ENCODE data around the gene THSD4.
"Not testable (repeated sequence)": the region's sequence is repeated elsewhere in the genome, so short reads cannot be mapped to it uniquely, and the experiment has no call there.

THSD4 gene

DNA sequence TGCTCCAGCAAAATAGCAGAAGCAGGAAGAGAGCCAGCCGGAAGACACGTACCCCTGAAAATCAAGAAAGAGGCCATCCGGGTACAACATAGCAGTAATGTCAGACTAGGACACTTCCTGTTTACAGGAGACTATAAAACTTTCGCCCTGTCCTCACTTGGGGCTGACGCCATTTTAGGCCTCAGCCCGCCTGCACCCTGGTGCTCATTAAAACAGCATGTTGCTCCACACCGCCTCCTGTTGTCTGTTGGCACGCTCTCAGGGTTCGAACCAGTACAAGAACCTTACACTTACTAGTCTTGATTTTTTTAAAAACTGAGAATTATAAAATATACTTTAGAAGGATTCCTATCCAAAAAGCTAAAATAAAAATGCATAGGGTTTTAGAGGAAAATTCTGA, 535.3 kb downstream of the THSD4 start:
- no peak for DNase-seq

DNA sequence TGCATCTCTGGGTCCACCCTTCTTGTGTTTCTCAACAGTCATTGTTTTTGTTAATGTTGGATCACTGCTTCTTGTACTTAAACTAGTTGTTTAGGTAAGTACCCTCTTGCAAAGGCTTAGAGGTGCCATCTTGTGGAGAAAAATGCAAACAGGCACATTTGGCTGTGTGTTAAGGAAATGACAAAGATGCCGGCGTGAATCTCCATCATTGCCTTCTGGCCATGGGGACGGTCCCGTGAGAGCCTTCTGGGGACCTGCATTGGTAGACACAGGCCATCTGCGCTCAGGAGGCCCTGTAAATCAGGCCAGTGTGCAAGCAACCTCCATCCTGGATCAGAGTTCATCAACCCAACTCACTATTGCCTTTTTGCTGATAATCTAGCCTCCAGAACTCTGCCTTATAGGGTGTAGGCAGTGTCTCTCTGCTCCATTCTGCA, 536.5 kb downstream of the THSD4 start:
- peak; percentile 74 for DNase-seq

DNA sequence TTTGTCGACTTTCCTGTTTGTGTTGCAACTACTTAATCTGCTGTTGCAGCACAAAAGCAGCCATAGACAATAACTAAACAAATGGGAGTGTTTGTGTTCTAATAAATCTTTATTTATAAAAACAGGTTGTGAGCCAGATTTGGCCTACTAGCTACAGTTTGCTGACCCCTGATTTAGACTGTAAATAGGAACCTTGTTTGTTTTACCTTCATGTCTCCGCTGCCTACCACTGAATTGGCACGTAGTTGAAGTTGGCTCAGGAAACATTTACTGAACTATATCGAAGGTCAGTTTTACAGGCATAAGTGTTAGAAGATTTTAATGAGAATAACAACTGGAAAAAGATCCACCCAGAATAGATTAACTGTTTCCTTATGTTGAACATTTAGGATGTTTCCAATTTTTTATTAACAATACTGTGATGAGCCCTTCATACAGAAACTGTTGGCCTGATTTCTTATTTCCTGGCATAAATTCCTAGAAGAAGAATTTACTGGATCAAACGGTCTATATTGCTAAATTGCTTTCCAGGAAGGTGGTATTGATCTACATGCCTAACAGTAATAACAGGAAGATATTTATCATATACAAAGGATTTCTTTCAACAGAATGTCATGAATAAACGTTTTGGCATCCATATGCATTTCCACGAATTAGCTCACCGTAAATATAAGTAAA, 538.9 kb downstream of the THSD4 start:
- no peak for DNase-seq

DNA sequence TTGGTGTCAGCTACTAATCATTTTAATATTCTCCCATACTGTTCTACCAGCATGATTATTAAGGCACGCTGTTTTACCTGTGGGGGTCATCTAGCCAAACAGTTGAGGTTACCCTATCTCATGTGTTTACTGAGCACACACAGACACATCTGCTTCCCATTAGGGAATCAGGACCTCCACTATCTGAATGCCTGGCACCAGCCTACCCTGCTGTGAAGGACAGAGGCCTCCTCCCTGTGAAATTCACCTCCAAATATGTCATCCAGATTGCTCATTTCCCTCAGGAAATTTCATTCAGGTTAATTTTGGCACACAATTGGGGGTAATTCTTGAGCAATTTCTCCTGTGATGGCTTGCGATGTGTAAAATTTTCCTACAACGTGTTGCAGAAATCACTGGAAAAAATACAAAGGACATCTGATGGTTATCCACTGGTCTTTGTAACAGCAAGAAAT, 539.5 kb downstream of the THSD4 start:
- no peak for DNase-seq

DNA sequence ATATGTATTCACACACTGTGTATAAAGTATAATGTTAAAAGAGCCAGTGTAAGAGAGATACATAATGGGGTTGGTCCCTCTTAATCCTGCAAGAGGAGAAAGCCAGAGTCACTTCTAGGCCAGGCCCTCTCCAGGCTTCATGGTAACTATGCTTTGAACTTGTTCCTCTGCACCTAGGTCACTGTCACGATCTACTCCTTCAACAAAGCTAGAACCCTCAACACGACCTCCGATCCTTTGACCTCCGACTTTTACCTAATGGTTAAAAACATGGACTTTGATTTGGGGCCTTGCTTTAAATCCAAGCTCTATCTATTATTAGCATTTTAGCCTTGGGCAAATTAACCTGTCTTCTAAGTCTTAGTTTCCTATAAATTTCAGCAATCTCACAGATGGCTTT, 541.2 kb downstream of the THSD4 start:
- DNase-seq: no peak

DNA sequence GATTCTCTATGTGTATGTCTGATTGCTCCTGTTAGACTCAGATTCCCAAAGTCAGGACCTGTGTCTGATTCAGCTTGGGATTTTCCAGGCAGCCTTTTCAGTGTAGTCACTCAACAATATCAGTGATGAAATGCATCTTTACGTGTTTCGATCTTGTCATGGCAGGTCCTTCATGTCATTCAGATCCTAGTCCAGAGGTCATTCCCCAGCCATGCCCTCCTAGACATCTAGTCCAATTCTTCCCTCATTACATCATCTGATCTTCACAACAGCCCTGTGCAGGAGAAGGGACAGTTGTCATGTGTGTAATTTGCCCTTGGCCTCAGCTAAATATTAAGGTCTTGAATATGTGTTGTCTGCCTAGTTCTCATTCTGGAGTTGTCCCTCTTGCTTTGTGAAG, 541.9 kb downstream of the THSD4 start:
- no peak for DNase-seq

DNA sequence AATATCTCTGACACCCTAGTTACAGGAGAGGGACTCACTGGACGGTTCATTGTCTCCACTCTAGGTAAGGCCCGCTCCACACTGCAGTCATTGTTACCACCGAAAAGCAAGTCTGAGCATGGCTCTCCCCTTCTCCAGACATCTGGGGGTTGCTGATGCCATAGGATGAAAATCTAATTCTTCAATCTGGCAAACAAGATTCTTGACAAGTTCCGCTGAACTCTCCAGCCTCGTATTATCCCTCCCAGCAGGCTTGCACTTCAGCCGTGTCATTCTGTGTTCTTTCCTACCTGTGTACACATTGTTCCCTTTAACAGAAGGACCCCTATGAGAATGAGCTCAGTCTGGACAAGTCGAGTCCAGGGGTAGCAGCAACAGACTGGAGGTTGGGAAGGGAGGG, 542.8 kb downstream of the THSD4 start:
- DNase-seq: no peak

DNA sequence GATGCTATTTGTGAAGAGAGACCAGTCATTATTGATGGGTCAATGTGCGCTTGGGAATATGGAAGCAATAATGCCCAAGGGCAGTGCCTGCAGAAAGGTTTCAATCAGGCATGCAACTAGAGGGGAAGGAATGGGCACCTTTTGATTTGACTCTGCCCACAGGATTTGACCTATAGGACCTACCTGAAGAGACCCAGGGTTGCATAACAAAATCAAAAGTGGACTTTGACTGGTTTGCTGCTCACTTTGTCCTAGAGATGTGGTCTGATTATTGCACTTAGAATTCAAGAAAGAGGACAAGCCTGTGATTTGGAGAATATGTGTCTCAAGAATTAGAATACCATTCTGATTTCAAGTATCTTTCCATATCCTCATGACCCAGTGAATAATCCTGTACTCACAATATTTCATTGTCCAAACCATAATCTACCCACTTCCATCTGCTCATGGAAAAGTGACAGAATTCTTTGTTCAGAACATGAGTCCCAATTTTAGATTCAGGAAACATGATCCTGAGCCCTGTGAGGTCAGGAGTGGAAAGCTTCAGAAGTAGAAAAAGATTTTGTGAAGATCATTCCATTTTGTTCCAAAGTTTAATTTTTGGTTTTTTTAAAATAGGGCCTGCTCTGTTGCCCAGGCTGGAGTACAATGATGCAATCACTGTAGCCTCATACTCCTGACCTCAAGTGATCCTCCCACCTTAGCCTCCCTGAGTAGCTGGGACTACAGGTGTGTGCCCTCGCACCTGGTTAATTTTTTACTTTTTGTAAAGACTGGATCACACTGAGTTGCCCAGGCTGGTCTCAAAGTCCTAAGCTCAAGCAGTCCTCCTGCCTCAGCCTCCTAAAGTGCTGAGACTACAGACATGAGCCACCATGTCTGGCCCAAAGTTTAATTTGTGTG, 543.8 kb downstream of the THSD4 start:
- no peak for DNase-seq

DNA sequence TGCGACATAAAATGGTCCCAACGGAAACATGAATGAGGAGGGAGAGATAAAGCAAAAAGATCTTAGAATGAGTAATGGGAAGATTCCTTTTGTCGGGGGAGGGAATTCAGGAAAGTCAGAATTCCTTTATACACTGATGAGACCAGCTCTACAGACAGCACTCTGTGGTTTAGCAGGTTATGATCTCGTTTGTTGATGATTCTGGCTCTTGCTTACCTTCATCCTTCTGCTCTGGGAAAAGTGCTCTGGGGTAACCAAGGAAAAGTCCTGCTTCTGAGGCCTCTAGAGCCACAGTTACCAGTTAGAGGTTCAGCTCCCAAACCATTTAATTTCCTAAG, 544.4 kb downstream of the THSD4 start:
- no peak for DNase-seq

DNA sequence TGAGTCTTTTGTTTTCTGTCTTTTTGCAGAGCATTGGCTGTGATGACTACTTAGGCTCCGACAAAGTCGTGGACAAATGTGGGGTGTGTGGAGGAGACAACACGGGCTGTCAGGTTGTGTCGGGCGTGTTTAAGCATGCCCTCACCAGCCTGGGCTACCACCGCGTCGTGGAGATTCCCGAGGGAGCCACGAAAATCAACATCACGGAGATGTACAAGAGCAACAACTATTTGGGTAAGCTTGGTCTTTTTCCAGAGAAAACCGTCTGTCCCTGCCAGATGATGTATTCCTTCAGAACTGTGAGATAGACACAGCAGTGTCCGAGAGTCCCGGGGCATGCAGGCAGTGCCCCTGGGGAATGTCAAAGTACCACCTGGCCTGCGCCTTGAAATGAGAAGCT, 545.2 kb downstream of the THSD4 start:
- DNase-seq: no peak

DNA sequence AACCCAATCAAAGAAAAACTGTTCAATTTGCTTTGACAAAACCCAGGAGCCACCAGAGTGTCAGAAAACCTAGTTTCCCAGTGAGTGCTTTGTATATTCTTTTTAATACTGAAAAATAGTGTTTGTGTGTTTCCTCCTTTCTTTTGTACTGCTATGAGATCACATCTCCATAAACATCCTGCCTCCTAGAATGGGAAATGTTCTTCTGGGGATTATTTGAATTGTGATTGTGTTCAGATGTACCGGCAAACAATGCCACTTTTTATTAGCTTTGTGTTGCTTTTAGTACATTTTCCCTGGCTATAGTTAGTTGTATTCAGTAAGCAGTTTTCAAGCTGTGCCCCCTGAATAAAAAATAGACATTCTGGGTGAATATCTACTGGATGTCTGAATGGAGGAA, 547.0 kb downstream of the THSD4 start:
- no peak for DNase-seq

DNA sequence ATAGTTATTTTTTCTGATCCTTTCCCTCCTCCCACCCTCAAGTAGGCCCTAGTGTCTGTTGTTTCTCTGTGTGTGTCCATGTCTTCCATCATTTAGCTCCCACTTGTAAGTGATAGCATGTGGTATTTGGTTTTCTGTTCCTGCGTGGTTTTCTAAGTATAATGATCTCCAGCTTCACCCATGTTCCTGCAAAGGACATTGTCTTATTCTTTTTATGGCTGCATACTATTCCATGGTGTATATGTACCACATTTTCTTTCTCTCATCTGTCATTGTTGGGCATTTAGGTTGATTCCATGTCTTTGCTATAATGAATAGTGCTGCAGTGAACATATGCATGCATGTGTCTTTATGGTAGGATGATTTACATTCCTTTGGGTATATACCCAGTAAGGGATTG, 549.4 kb downstream of the THSD4 start:
- no peak for DNase-seq

DNA sequence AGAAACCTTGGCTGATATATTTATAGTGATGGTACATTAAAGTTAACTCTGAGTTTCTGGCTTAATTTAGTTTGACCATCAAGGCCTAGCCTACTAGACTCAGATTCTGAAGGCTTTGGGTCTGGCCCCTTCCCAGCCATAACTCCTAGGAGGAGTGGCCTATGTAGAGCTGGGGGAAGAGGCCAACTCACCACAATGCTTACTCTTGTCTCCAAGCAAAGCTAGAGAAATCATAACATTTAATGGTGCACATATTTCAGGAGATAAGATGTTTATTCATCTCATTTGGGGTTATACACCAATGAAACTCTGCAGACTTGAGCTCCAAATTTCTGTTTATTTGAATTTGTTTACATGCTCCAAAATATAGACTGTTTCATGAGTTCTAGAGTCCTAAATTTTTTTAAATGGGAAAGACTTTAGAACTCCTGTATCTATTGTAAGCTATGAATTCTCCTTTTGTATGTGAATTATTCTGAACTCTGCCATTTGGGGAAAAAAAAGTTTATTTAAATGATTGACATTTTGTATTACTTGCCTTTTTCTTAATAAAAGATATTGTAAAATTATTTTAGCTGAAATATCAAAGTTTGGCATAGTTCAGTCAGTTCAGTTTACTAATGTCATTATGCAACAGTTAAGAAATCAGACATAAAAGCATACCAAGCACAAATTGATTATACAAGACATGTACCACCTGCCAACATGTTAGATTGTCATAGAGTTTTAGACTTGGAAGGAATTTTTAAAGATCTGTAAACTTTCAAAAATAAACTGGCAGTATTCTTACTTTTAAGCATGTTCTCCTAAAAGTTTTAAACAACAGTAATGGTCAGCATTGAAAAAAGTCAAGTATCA, 551.7 kb downstream of the THSD4 start:
- no peak for DNase-seq

DNA sequence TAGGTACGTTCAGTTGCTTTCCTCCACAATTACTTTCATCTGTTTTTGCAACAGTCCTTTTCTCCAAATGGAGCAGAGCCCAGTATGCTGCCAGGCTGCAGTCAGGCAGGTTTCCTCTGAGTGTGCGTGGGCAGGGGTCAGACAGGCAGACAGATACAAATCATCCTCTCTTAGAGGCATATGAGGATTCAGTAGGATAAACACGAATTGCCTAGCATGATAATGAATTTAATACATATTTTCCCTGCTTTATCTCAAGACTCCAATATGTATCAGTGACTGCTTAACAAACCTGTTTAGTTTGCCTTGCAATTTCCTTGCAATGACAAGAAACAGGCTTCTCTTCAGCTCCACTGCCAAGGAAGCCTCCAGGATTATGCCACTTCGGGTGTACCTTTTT, 554.4 kb downstream of the THSD4 start:
- no peak for DNase-seq

DNA sequence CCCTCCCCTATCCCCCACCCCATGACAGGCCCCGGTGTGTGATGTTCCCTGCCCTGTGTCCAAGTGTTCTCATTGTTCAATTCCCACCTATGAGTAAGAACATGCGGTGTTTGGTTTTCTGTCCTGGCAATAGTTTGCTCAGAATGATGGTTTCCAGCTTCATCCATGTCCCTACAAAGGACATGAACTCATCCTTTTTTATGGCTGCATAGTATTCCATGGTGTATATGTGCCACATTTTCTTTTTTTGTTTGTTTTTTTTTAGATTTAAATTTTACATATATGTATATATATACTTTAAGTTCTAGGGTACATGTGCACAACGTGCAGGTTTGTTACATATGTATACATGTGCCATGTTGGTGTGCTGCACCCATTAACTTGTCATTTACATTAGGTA, 555.0 kb downstream of the THSD4 start:
- not testable (repeated sequence) for DNase-seq

DNA sequence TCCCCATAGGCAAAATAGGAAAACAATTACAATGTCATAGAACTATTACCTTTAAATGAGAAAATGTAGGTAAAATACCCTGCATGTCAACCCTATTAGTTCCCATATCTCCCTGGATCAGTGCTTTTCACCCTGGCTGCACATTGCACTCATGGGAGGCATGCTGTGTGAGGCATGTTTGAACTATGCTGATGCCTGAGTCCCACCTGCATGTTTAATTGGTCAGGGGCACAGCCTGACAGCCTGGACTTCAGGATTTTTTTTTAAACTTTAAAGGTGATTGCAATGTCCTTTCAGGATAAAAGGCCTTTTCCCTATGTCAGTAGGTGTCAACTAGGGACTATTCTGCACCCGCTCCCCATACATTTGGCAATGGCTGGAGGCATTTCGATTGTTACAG, 559.1 kb downstream of the THSD4 start:
- no peak for DNase-seq

DNA sequence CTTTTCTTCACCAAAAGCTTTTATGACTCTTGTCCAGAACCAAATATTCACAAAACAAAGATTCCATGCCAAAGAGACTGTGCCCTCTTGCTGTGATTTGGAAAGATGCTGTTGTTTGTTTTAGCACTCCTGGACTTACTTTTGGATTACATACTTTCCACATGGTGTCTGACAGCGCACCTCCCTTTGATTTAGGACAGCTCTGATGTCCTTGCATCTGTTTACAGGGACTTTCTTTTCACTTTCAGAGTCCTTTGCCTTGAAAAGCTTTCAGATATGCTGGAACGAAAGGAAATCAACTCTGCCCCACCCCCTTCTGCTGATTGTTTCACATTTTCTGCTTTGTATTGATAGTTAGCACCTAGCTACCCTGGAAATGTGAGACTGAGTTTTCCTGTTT, 562.1 kb downstream of the THSD4 start:
- no peak for DNase-seq

DNA sequence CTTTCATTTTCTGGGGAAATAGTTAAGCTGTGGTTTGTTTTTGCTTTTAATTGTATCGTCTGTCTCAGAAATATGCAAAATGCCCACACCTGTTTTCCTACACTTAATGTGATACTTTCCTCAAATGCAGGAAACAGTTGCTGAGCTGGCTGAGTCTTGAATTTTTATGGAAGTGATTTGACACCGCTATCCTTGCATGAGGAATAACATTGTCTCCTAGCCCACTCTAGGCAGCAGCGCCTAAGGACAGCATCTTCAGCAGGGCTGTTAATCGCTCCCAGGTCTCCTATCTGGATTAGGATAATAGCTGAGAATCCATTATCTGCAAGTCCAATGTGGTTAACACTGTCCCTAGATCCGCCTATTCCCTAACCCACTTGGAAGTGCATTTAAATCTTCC, 562.5 kb downstream of the THSD4 start:
- peak; percentile 73 for DNase-seq

DNA sequence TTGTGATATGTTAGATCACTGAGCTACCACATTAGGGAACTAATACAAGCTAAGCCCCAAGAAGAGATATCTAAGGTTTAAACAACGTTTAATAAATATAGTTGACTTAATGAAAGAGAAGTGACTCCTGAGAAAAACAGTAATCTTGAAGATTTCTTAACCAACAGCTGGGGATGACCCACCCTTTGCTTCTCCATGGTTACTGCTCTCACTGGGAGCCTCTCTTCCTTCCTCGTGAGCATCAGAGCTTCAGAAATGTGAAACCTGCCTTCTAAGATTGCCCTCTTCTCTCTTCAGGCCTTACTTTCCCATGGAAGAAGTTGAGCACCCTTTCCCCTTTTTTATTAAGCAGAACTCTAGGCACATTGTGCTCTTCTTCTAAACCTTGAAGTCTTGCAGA, 562.9 kb downstream of the THSD4 start:
- DNase-seq: no peak

DNA sequence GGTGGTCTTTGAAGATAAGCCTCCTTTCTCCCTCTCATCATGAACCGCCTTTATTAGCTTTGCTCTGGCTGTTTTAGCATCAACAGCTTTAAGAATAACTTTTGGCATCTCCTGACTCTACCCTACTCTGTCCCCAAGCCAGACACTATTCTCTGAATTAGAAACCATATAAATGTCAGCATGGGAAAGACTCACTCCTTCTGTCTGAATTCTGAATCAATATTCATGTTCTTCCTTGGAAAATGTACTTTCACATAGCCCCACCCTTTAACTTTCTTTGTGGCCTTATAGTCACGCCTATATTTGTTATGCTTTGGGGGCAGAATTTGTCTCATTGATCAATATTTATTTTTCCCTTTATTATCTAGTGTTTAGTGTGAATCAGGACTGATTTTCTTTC, 563.3 kb downstream of the THSD4 start:
- no peak for DNase-seq

DNA sequence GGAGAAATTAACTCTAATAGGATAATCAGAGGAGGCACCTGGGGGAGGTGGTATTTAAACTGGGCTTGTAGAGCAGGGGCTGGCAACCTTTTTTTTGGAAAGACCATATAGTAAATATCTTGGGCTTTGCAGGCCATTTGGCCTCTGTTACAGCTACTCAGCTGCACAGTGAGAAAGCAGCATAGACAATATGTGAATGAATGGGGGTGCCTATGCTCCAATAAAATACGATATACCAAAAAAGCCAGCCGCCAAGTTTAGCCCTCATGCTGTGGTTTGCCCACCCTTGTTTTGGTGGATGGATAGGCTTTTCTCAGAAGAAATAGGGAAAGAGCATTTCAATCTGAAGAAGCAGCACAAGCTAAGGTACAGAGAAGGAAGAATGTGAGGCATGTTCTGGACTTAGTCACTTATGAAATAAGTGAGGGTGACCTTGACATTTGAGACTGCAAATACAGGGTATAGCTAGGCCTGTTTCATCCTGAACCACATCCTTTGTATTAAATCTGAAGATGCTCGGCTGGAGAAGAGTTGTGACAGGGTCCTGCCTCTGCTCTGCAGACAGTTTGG, 564.0 kb downstream of the THSD4 start:
- DNase-seq: no peak

DNA sequence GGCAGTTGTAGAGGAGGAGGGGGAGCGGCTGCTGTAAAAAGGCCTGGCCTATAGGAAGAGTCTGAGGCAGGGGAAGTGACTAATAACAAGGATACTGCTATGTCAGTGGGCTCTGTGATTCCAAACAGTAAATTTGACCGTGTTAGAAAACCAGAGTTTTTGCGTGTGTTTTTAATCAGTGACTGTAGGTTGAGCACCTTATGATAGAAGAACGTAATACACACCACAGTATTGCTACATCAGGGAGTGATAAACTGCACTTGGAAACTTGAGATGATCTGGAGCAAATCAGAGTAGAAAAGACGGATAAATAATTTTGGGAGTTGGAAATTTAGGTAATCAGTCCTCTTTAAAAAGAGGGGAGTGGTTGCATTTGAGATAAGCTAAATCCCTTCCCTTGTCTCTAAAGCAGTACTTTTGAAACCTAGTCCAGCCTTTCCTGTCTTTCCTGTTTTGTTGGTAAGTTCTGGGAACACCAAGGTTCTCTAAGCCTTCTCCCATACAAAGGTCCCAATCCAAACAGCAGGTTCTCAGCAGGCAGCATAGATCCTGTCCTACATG, 564.6 kb downstream of the THSD4 start:
- DNase-seq: no peak

DNA sequence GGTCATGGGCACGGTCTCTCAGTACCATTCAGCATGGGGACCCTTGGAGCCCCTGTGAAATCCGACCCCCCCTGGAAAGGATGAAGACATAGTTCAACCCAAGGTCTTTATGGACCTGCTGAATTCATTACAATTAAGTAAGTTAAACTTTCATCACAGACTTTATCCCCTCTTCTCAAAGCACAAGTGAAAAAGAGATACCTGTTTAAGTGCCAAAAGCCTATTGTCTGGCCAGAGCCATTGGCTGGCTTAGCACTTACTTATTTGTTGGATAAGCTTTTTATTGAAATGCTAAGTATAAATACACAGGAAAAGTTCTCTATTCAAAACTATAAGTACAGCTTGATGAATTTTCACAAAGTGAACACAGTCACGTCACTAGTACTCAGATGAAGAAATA, 566.7 kb downstream of the THSD4 start:
- DNase-seq: no peak
